Liver (tissue), 3 donors: ENCODE data around the gene PFKL.

Experiments
- CTCF ChIP-seq: fragments of 150-350 bp; IDR thresholded peaks from 2 replicates; pipeline ENCODE4 v1.5.1; 2017; ENCODE audit warnings: improper control_type of control experiment, low read depth, low read length; ENCODE audit not compliant: missing input control
- RXRA ChIP-seq, 2 donors: IDR thresholded peaks; 2 replicates each; pipeline ENCODE4 v1.6.1; 2017 to 2018; ENCODE audit warnings: antibody characterized with exemption in 2 of 2, mild to moderate bottlenecking in 1 of 2
- SP1 ChIP-seq: IDR thresholded peaks from 2 replicates; pipeline ENCODE4 v1.6.1; 2018; ENCODE audit warnings: antibody characterized with exemption, mild to moderate bottlenecking
- YY1 ChIP-seq: IDR thresholded peaks from 2 replicates; pipeline ENCODE4 v1.6.1; 2016; ENCODE audit warnings: antibody characterized with exemption, mild to moderate bottlenecking
- donor health status: healthy.
- donor health status: healthy.

GRCh38 chr21:44313451-44313850, 13.6 kb downstream of the PFKL start:
- TF ChIP-seq CTCF (no peak), YY1 (no peak), SP1 (no peak), RXRA (IDR thresholded peaks at IDR 0.05) (no peak)
